ENCODE data around the gene KLHL30. TPM values are rescaled to one million over a fixed set of nuclear protein-coding genes. Genes with fewer than 3 reads are reported as not detected.

The KLHL30 gene
- total RNA-seq, 1 experiment from 2014 or later: not detected

DNA sequence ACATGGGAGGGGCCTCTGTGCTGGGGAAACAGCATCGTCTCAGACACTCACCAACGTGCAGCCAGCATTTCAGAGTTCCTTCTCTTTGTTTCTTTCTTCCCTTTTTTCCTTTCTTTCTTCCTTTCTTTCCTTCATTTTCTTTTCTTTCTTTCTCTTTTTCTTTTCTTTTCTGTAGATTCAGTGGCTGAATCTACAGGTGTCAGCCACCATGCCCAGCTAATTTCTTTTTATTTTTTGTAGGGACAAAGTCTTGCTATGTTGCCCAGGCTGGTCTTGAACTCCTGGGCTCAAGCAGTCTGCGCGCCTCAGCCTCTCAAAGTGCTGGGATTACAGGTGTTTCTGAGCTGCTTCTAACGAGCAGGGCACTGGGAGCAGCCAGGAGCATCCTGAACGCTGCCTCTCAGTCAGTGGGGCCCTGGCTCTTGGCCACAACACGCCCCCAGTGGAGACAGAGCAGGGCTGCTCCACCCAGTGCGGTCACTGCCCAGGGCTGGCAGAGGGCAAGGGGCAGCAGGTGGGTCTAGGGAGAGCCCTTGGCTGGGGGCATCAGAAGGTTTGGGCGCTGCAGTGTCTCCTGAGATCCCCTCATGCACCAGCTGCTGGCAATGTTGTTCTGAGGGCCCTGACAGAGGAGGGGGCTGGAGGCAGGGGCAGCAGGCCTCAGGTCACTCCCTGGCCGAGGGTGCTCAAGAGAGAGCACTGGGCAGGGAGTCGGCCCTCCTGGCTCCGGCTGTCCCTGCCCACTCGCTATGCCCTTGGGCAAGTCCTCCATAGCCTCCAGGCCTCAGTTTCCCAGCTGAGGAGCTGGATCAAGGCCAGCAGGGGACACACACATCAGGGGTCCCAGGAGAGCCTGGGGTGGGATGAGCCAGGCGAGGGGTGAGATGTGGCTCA is 4.7 kb upstream of the KLHL30 start:
- no peak overlapping the region for H4K8ac ChIP-seq (replicated peaks; ENCODE audit: insufficient read length, low read depth, low read length)

More for the DNA sequence above, 4.7 kb upstream of the KLHL30 start:
- H3K9ac ChIP-seq (ENCODE audit: extremely low read depth, insufficient read length, low read length): no peak overlapping the region
- no peaks in the 10 kb centered on the region for H3K27me3 ChIP-seq (ENCODE audit: insufficient read depth, low read length)
- no peak overlapping the region for H2BK5ac ChIP-seq (ENCODE audit: insufficient read length, low read length)
- TF ChIP-seq CTCF (conservative IDR thresholded peaks at IDR 0.05): peak; percentile 36; the same call in 1 of the 3 replicates
- H4K5ac ChIP-seq (ENCODE audit: insufficient read length, low read depth, low read length): no peak overlapping the region
- H3K36me3 Mint-ChIP-seq (ENCODE audit: insufficient read depth in 1 of 3, low read depth in 3 of 3): no peaks in the 10 kb centered on the region
- no peaks in the 10 kb centered on the region for H3K23me2 ChIP-seq (ENCODE audit: insufficient read length, low read depth, low read length, poor library complexity, severe bottlenecking)
- no peak overlapping the region for H2BK15ac ChIP-seq (ENCODE audit: low read depth, low read length)
- H3K4me1 ChIP-seq (ENCODE audit: insufficient read depth, low read length): no peaks in the 10 kb centered on the region
- H3K9me3 Mint-ChIP-seq: no peaks in the 10 kb centered on the region
- no peak overlapping the region for H3K23ac ChIP-seq (ENCODE audit: insufficient read length, low read depth, low read length)
- no peak overlapping the region for H2BK120ac ChIP-seq (ENCODE audit: low read depth, low read length, poor library complexity, severe bottlenecking)
- no peak overlapping the region for H2BK20ac ChIP-seq (ENCODE audit: low read depth, low read length, poor library complexity, severe bottlenecking)
- no peak overlapping the region; a peak in 1 of 7 replicates for H3K27ac Mint-ChIP-seq
- H3K14ac ChIP-seq (ENCODE audit: insufficient read depth, low read length): no peak overlapping the region
- no peaks in the 10 kb centered on the region for H3K79me1 ChIP-seq (ENCODE audit: insufficient read depth, low read depth, low read length, poor library complexity, severe bottlenecking)
- no peak overlapping the region for H3K18ac ChIP-seq (ENCODE audit: insufficient read length, low read depth, low read length)
- no peaks in the 10 kb centered on the region for H3K4me1 Mint-ChIP-seq
- no peak overlapping the region for H2AFZ ChIP-seq (ENCODE audit: low read length)
- H3K4me3 Mint-ChIP-seq: no peak overlapping the region
- no peak overlapping the region for H3K4ac ChIP-seq (ENCODE audit: low read depth, low read length)
- no peak overlapping the region for H3K4me2 ChIP-seq (ENCODE audit: insufficient read depth, insufficient read length, low read length)
- H4K91ac ChIP-seq (ENCODE audit: insufficient read length, low read depth, low read length): no peak overlapping the region
- no peak for DNase-seq
- no peaks in the 10 kb centered on the region for H3K9me3 ChIP-seq (ENCODE audit: control insufficient read depth, low read depth, low read length)
- WGBS (ENCODE audit: extremely low coverage, insufficient read length, low lambda C conversion rate): no CpG with 5 or more reads among the region's 14 CpGs
- H2AK5ac ChIP-seq (ENCODE audit: insufficient read length, low read length): no peak overlapping the region
- H4K20me1 ChIP-seq (ENCODE audit: control insufficient read depth, insufficient read depth, insufficient read length): no peaks in the 10 kb centered on the region
- H3T11ph ChIP-seq (ENCODE audit: low read length): no peak overlapping the region
- no peaks in the 10 kb centered on the region for H3K79me2 ChIP-seq (ENCODE audit: insufficient read depth, low read length)
- no peaks in the 10 kb centered on the region; the same call in 1 of the 2 replicates for H3K27me3 Mint-ChIP-seq (ENCODE audit: low read depth)
- H2BK12ac ChIP-seq (ENCODE audit: insufficient read length, low read depth, low read length): no peak overlapping the region
- no peak overlapping the region for H3K27ac ChIP-seq (ENCODE audit: insufficient read length, low read depth, low read length)
- H3K56ac ChIP-seq (ENCODE audit: insufficient read length, low read depth, low read length): no peak overlapping the region
